CD4-positive, alpha-beta T cell (primary cell): ENCODE results near the gene TAF6L. TPM values are rescaled to one million over a fixed set of nuclear protein-coding genes. Genes with fewer than 3 reads are reported as not detected.
"Not testable (repeated sequence)": the region's sequence is repeated elsewhere in the genome, so short reads cannot be mapped to it uniquely, and the experiment has no call there.

Source experiments
- ATAC-seq: fragments of 200-7000 bp; cut with Tn5 transposase; one replicate; pipeline ENCODE4 v1.10.0; 2022; ENCODE audit warnings: mild to moderate bottlenecking; ENCODE audit not compliant: poor library complexity
- CTCF ChIA-PET: fragments of 350-600 bp; sonication (Branson Sonifier 250); formaldehyde crosslinking; loops from one replicate; lab custom pipeline; 2021; ENCODE audit warnings: antibody characterized with exemption, inconsistent platforms; lab: Charles Lee
- POLR2A ChIA-PET: fragments of 350-600 bp; sonication (Branson Sonifier 250); formaldehyde crosslinking; loops from one replicate; lab custom pipeline; 2021; ENCODE audit warnings: antibody characterized with exemption, inconsistent platforms; lab: Charles Lee
- DNase-seq, 14 experiments: peaks; one replicate each; pipeline ENCODE4 v3.0.0-alpha.2; 2013 to 2020; ENCODE audit warnings: mixed read lengths in 2 of 14
- H3K27ac ChIP-seq, 2 donors: one replicate each; pipeline versions ENCODE4 v1.5.1 to v1.7.0; 2013; ENCODE audit warnings: low read length in 2 of 2, low read depth in 1 of 2, mild to moderate bottlenecking in 1 of 2
- H3K27me3 ChIP-seq, 2 experiments: 1 replicate in 1 of 2; 2 replicates in 1 of 2; pipeline versions ENCODE4 v1.6.1 to v1.7.0; 2013; ENCODE audit warnings: low read length in 2 of 2, control low read depth in 1 of 2, mild to moderate bottlenecking in 1 of 2, moderate library complexity in 1 of 2; ENCODE audit not compliant: insufficient read depth in 2 of 2, control insufficient read depth in 1 of 2
- H3K36me3 ChIP-seq: one replicate; pipeline ENCODE4 v1.6.1; 2013; ENCODE audit warnings: low read length, control low read depth; ENCODE audit not compliant: insufficient read depth
- H3K4me1 ChIP-seq: one replicate; pipeline ENCODE4 v1.6.1; 2013; ENCODE audit warnings: low read length, control low read depth; ENCODE audit not compliant: insufficient read depth
- H3K4me3 ChIP-seq: one replicate; pipeline ENCODE4 v1.5.1; 2013; ENCODE audit warnings: mild to moderate bottlenecking, low read length, moderate library complexity
- H3K9me3 ChIP-seq, 2 experiments: 1 replicate in 1 of 2; 2 replicates in 1 of 2; pipeline versions ENCODE4 v1.6.1 to v1.7.0; 2013; ENCODE audit warnings: low read length in 2 of 2, mild to moderate bottlenecking in 2 of 2, control low read depth in 1 of 2, moderate library complexity in 1 of 2; ENCODE audit not compliant: control insufficient read depth in 1 of 2, insufficient read depth in 1 of 2
- H3K27ac Mint-ChIP-seq: one replicate; pipeline ENCODE4 v1.8.0; 2020; ENCODE audit warnings: mixed read lengths
- H3K27me3 Mint-ChIP-seq: one replicate; pipeline ENCODE4 v1.8.0; 2021; ENCODE audit warnings: mixed read lengths
- H3K36me3 Mint-ChIP-seq: one replicate; pipeline ENCODE4 v1.8.0; 2021; ENCODE audit warnings: low read depth, mixed read lengths
- H3K4me1 Mint-ChIP-seq: one replicate; pipeline ENCODE4 v1.8.0; 2021; ENCODE audit warnings: low read depth, mixed read lengths
- H3K4me3 Mint-ChIP-seq: one replicate; pipeline ENCODE4 v1.8.0; 2020; ENCODE audit warnings: mild to moderate bottlenecking, mixed read lengths
- H3K9me3 Mint-ChIP-seq: one replicate; pipeline ENCODE4 v1.8.0; 2020; ENCODE audit warnings: mixed read lengths
- CTCF ChIP-seq: fragments of 200-600 bp; IDR thresholded peaks from one replicate; pipeline ENCODE4 v1.8.0; 2022; ENCODE audit warnings: antibody characterized with exemption, mild to moderate bottlenecking
- intact Hi-C, 2 experiments: fragments of 100-400 bp; cut with DNase I in 1 of 2; cut with micrococcal nuclease in 1 of 2; formaldehyde crosslinking; loops; one replicate each; pipeline versions ENCODE4 v1.15.1 to v1.9.0; 2023 to 2025; cut with DNase I, micrococcal nuclease
- total RNA-seq, 174 experiments: library from RNA in 2 of 174; stranded (reverse) in 2 of 174; gene quantifications; one replicate each; pipeline ENCODE4 v1.2.3 and lab custom pipeline; 2021 to 2026

The TAF6L gene
- total RNA-seq, 2 experiments from 2014 or later = 11.5 to 11.8 TPM

GRCh38 chr11:62737196-62737595 is 34.0 kb upstream of the TAF6L start:
- no peaks in the 10 kb centered on the region for H3K27me3 ChIP-seq
- ChIA-PET CTCF (interaction anchor here (1.0 kb wide), 1 partner anchor 49 kb away, joined by 4 read pairs; no protein-coding TSS in a partner anchor), POLR2A (interaction anchor here (0.6 to 1.6 kb wide), 4 partner anchors 11 to 104 kb away, joined by 3 to 4 read pairs (median 3); partner anchors contain the start of gene ZBTB3)
- H3K4me3 Mint-ChIP-seq = no peak overlapping the region
- peaks cover 8% of the 10 kb centered on the region for H3K4me1 Mint-ChIP-seq
- no peak overlapping the region for H3K27ac ChIP-seq
- no peaks in the 10 kb centered on the region for H3K27me3 Mint-ChIP-seq
- H3K9me3 ChIP-seq = no peaks in the 10 kb centered on the region
- no peak for ATAC-seq
- peaks cover 60% of the 10 kb centered on the region for H3K36me3 Mint-ChIP-seq
- peaks cover 5% of the 10 kb centered on the region for H3K4me1 ChIP-seq
- DNase-seq = no peak
- H3K9me3 Mint-ChIP-seq = no peaks in the 10 kb centered on the region
- no peak for TF ChIP-seq CTCF
- intact Hi-C loops = loop anchor here in 1 of 2 experiments (5.0 kb wide), 1 partner anchor 290 kb away; no protein-coding TSS in a partner anchor
- peaks cover 53% of the 10 kb centered on the region for H3K36me3 ChIP-seq
- H3K27ac Mint-ChIP-seq = no peak overlapping the region
- H3K4me3 ChIP-seq = no peak overlapping the region

DNA sequence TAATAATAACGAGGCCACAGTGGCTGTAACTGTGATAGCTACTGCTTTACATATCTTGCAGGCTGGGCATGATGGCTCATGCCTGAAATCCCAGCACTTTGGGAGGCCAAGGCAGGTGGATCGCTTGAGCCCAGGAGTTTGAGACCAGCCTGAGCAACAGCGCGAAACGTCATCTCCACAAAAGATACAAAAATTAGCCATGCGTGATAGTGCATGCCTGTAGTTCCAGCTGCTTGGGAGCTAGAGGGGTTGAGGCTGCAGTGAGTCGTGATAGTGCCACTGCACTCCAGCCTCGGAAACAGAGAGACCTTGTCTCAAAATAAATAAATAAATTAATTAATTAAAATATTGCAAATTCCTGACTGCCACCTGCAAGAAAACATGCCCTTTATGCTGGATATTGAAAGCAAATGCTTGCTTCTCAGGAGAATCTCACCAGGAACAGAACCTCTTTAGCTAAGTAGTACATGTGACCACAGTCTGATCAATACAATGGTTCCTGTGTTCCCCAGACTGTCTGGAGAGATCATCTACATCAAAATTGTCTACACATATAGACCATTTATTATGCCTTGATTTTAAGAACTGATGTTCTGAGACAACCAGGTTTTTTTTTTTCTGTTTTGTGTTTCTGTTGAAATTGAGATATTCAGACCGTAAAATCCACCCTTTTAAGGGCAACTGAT is 23.6 kb upstream of the TAF6L start:
- no peaks in the 10 kb centered on the region for H3K27me3 Mint-ChIP-seq

DNA sequence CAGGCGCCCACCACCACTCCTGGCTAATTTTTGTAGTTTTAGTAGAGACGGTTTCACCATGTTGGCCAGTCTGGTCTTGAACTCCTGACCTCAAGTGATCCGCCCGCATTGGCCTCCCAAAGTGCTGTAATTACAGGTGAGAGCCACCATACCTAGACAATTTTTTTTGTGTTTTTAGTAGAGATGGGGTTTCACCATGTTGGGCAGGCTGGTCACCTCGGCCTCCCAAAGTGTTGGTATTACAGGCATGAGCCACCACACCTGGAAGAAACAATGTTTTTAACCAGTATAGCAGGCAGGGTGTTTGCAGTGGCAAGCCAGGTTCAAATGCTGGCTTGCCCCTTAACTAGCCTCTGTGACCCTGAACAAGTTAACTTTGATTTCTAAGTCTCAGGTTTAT is 21.3 kb upstream of the TAF6L start:
- ATAC-seq, H3K9me3 ChIP-seq, H3K4me3 Mint-ChIP-seq, H3K27me3 Mint-ChIP-seq, H3K9me3 Mint-ChIP-seq, H3K27ac ChIP-seq, DNase-seq, H3K27me3 ChIP-seq, H3K4me3 ChIP-seq, H3K27ac Mint-ChIP-seq: not testable (repeated sequence)
- CTCF ChIA-PET = interaction anchor here (0.6 kb wide), 1 partner anchor 38 kb away, joined by 3 read pairs; no protein-coding TSS in a partner anchor
- POLR2A ChIA-PET = interaction anchor here (1.0 to 5.6 kb wide), 5 partner anchors 12 to 82 kb away, joined by 3 to 32 read pairs (median 4); partner anchors contain the start of genes HNRNPUL2, POLR2G, STX5 and TTC9C
- Histone ChIP-seq H3K36me3 (peaks cover 25% of the 10 kb centered on the region), H3K4me1 (peaks cover 41% of the 10 kb centered on the region)
- intact Hi-C loops = loop anchor here in 1 of 2 experiments (5.0 kb wide), 2 partner anchors 37 to 92 kb away; partner anchors contain the start of gene TMEM179B
- H3K36me3 Mint-ChIP-seq = peaks cover 22% of the 10 kb centered on the region
- peaks cover 37% of the 10 kb centered on the region for H3K4me1 Mint-ChIP-seq

More for the DNA sequence above, 23.6 kb upstream of the TAF6L start:
- CTCF ChIA-PET = interaction anchor here (0.9 kb wide), 1 partner anchor 14 kb away, joined by 3 read pairs; no protein-coding TSS in a partner anchor
- ATAC-seq = no peak
- no peaks in the 10 kb centered on the region for H3K27me3 ChIP-seq
- H3K36me3 Mint-ChIP-seq = peaks cover 13% of the 10 kb centered on the region
- no peak overlapping the region for H3K4me3 ChIP-seq
- H3K36me3 ChIP-seq = peaks cover 20% of the 10 kb centered on the region
- TF ChIP-seq CTCF = no peak
- H3K4me1 ChIP-seq = peaks cover 23% of the 10 kb centered on the region
- intact Hi-C loops = no loop called here
- no peak overlapping the region for H3K4me3 Mint-ChIP-seq
- H3K4me1 Mint-ChIP-seq = peaks cover 19% of the 10 kb centered on the region
- H3K27ac Mint-ChIP-seq = no peak overlapping the region
- no peaks in the 10 kb centered on the region for H3K9me3 ChIP-seq
- DNase-seq = no peak
- H3K27ac ChIP-seq = no peak overlapping the region
- POLR2A ChIA-PET = interaction anchor here (3.6 kb wide), 1 partner anchor 20 kb away, joined by 16 read pairs; the partner anchor contains the start of genes HNRNPUL2 and TTC9C
- H3K9me3 Mint-ChIP-seq = no peaks in the 10 kb centered on the region
